ENCODE measurements around the gene NOL12. TPM values are rescaled to one million over a fixed set of nuclear protein-coding genes. Genes with fewer than 3 reads are reported as not detected.

NOL12 gene
- total RNA-seq, 3 donors from 2014 or later (not counting 1 experiment from before 2014, with no cell fraction given): 28.0 to 45.1 (median 39.0) TPM

- no peak for TF ChIP-seq CTCF (IDR thresholded peaks at IDR 0.05)
- no peak for DNase-seq
- Histone ChIP-seq H3K4me1 (ENCODE audit: control insufficient read depth, insufficient read depth, low read length) (peaks cover 22% of the 10 kb centered on the region), H3K4me3 (ENCODE audit: low read length) (no peak overlapping the region), H3K27ac (ENCODE audit: low read length) (no peak overlapping the region), H3K27me3 (ENCODE audit: control insufficient read depth, insufficient read depth, low read length) (no peaks in the 10 kb centered on the region), H3K36me3 (ENCODE audit: control insufficient read depth, insufficient read depth, low read length) (peaks cover 6% of the 10 kb centered on the region), H3K9me3 (ENCODE audit: control insufficient read depth, insufficient read depth, low read length) (no peaks in the 10 kb centered on the region)
- Mint-ChIP-seq H3K9me3 (no peaks in the 10 kb centered on the region), H3K27ac (no peak overlapping the region), H3K36me3 (no peaks in the 10 kb centered on the region), H3K27me3 (ENCODE audit: low read depth in 2 of 2) (no peaks in the 10 kb centered on the region), H3K4me1 (peaks cover 22 to 26% of the 10 kb centered on the region in 2 donors), H3K4me3 (no peak overlapping the region)
- 98% methylated on average over 24 of the region's 24 CpGs for WGBS (ENCODE audit: insufficient coverage)
- intact Hi-C loops (cut with micrococcal nuclease): no loop called here
- no peak for ATAC-seq
These were observed 20.7 kb upstream of the NOL12 start for GRCh38 chr22:37665487-37665886.

DNA sequence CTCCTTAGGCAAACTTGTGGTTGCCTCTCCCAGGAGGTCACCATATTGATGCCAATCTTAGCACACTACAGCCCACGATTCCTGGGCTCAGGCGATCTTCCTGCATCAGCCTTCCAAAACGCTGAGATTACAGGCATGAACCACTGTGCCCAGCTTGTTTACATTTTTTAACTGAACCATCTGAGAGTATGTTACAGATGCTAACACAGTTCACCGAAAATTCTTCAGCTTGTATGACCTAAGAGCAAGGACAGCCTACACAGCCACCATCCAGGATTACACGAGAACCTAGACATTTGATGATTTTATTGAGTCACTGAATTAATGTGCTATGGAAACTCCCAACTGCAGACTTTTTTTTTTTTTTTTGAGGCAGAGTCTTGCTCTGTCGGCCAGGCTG is 16.6 kb upstream of the NOL12 start:
- ATAC-seq: no peak

GRCh38 chr22:37672206-37672919 is 13.8 kb upstream of the NOL12 start:
- H3K36me3 ChIP-seq (ENCODE audit: control insufficient read depth, insufficient read depth, low read length): no peaks in the 10 kb centered on the region
- peak in 1 of 2 donors; percentile 62 for DNase-seq
- peaks cover 16 to 50% of the 10 kb centered on the region in 2 donors for H3K4me1 Mint-ChIP-seq

More for the DNA sequence above, 16.6 kb upstream of the NOL12 start:
- H3K4me3 ChIP-seq (ENCODE audit: low read length): no peak overlapping the region
- H3K27ac Mint-ChIP-seq: no peak overlapping the region
- H3K4me1 ChIP-seq (ENCODE audit: control insufficient read depth, insufficient read depth, low read length): peaks cover 29% of the 10 kb centered on the region
- H3K36me3 ChIP-seq (ENCODE audit: control insufficient read depth, insufficient read depth, low read length): peaks cover 6% of the 10 kb centered on the region
- H3K27me3 Mint-ChIP-seq (ENCODE audit: low read depth in 2 of 2): no peaks in the 10 kb centered on the region
- 86% methylated on average over 5 of the region's 6 CpGs for WGBS (ENCODE audit: insufficient coverage)
- H3K4me1 Mint-ChIP-seq: peaks cover 11 to 31% of the 10 kb centered on the region in 2 donors
- no peak for TF ChIP-seq CTCF (IDR thresholded peaks at IDR 0.05)
- H3K27me3 ChIP-seq (ENCODE audit: control insufficient read depth, insufficient read depth, low read length): no peaks in the 10 kb centered on the region
- intact Hi-C loops (cut with micrococcal nuclease): no loop called here
- no peaks in the 10 kb centered on the region for H3K36me3 Mint-ChIP-seq
- no peaks in the 10 kb centered on the region for H3K9me3 ChIP-seq (ENCODE audit: control insufficient read depth, insufficient read depth, low read length)
- no peak overlapping the region for H3K4me3 Mint-ChIP-seq
- H3K9me3 Mint-ChIP-seq: no peaks in the 10 kb centered on the region
- no peak overlapping the region for H3K27ac ChIP-seq (ENCODE audit: low read length)
- no peak for DNase-seq

More at GRCh38 chr22:37672206-37672919, 13.8 kb upstream of the NOL12 start:
- 39% methylated on average over 14 of the region's 15 CpGs for WGBS (ENCODE audit: insufficient coverage)
- no peak overlapping the region for H3K4me3 ChIP-seq (ENCODE audit: low read length)
- H3K27ac Mint-ChIP-seq: peak overlapping the region in 1 of 2 donors; percentile 57
- no peak for TF ChIP-seq CTCF (IDR thresholded peaks at IDR 0.05)
- H3K4me3 Mint-ChIP-seq: peak overlapping the region; percentile 25
- H3K27me3 ChIP-seq (ENCODE audit: control insufficient read depth, insufficient read depth, low read length): no peaks in the 10 kb centered on the region
- intact Hi-C loops (cut with micrococcal nuclease): no loop called here
- no peaks in the 10 kb centered on the region for H3K9me3 Mint-ChIP-seq
- no peak overlapping the region for H3K27ac ChIP-seq (ENCODE audit: low read length)
- H3K9me3 ChIP-seq (ENCODE audit: control insufficient read depth, insufficient read depth, low read length): no peaks in the 10 kb centered on the region
- ATAC-seq: no peak
- H3K27me3 Mint-ChIP-seq (ENCODE audit: low read depth in 2 of 2): no peaks in the 10 kb centered on the region
- H3K36me3 Mint-ChIP-seq: no peaks in the 10 kb centered on the region
- H3K4me1 ChIP-seq (ENCODE audit: control insufficient read depth, insufficient read depth, low read length): peaks cover 51% of the 10 kb centered on the region
